ENCODE data around the gene WRAP73. TPM values are rescaled to one million over a fixed set of nuclear protein-coding genes. Genes with fewer than 3 reads are reported as not detected.

Gene WRAP73
- total and polyA plus RNA-seq, 2 experiments from 2014 or later, result 14.7 to 28.8 TPM

- no peaks in the 10 kb centered on the region for H3K9me3 ChIP-seq (ENCODE audit: low read depth)
- no peak for TF ChIP-seq CTCF (IDR thresholded peaks at IDR 0.05; ENCODE audit: poor library complexity)
- H3K4me2 ChIP-seq, result no peak overlapping the region
- H3K9me2 ChIP-seq (replicated peaks; ENCODE audit: insufficient read depth), result no peaks in the 10 kb centered on the region
- no peaks in the 10 kb centered on the region for H4K20me1 ChIP-seq (ENCODE audit: insufficient read depth, poor library complexity, severe bottlenecking)
- H3K27me3 ChIP-seq, result peaks cover 9% of the 10 kb centered on the region
- H3K4me1 ChIP-seq (ENCODE audit: insufficient read depth), result no peaks in the 10 kb centered on the region
- no peak overlapping the region for H3K4me3 ChIP-seq
- no peak overlapping the region for H2AFZ ChIP-seq
- no peak overlapping the region for H3K27ac ChIP-seq
- DNase-seq (ENCODE audit: low spot score), result no peak
- H3K79me2 ChIP-seq, result no peaks in the 10 kb centered on the region
- WGBS (ENCODE audit: low lambda C conversion rate, missing lambda C conversion rate), result 86% methylated on average over 16 of the region's 16 CpGs
- H3K36me3 ChIP-seq (replicated peaks; ENCODE audit: insufficient read depth, low read depth), result no peaks in the 10 kb centered on the region
Observed at GRCh38 chr1:3662080-3662671, 12.3 kb upstream of the WRAP73 start.

GRCh38 chr1:3661631-3662030 lies 11.7 kb upstream of the WRAP73 start:
- no peak overlapping the region for H2AFZ ChIP-seq
- TF ChIP-seq EZH2 (IDR thresholded peaks at IDR 0.05; ENCODE audit: borderline replicate concordance), result no peak
- no peak for TF ChIP-seq EZH2phosphoT487 (IDR thresholded peaks at IDR 0.05; ENCODE audit: low read depth, severe bottlenecking, unreplicated experiment)
- TF ChIP-seq CTCF (IDR thresholded peaks at IDR 0.05; ENCODE audit: poor library complexity), result no peak
- H3K9me3 ChIP-seq (ENCODE audit: low read depth), result no peaks in the 10 kb centered on the region
- no peaks in the 10 kb centered on the region for H3K36me3 ChIP-seq (replicated peaks; ENCODE audit: insufficient read depth, low read depth)
- no peaks in the 10 kb centered on the region for H3K4me1 ChIP-seq (ENCODE audit: insufficient read depth)
- H3K4me3 ChIP-seq, result no peak overlapping the region
- 93% methylated on average over 4 of the region's 4 CpGs for WGBS (ENCODE audit: low lambda C conversion rate, missing lambda C conversion rate)
- H3K4me2 ChIP-seq, result no peak overlapping the region
- H3K9me2 ChIP-seq (replicated peaks; ENCODE audit: insufficient read depth), result no peaks in the 10 kb centered on the region
- DNase-seq (ENCODE audit: low spot score), result no peak
- H3K27me3 ChIP-seq, result peaks cover 11% of the 10 kb centered on the region
- no peaks in the 10 kb centered on the region for H3K79me2 ChIP-seq
- H4K20me1 ChIP-seq (ENCODE audit: insufficient read depth, poor library complexity, severe bottlenecking), result no peaks in the 10 kb centered on the region
- no peak overlapping the region for H3K27ac ChIP-seq

DNA sequence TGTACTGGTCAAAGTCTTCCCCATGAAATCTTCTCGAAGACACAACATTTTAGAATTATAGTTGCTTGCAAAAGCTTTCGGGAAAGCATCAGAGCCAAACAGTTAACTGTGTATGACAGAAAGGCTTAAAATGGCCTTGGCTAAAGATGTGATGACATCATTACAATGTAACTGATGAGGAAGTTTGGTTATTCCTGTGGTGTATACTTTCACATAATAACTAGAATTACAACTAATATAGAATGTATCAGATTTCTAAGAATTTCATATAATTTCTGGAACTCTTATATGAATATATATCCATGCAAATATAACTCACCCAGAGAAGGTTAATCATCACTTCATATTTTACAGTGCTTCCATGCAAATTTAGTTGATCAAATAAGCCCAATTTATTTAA lies 10.8 kb upstream of the WRAP73 start:
- DNase-seq (ENCODE audit: low spot score), result no peak
- Histone ChIP-seq H3K4me1 (ENCODE audit: insufficient read depth) (no peaks in the 10 kb centered on the region), H3K4me2 (no peak overlapping the region), H3K4me3 (no peak overlapping the region), H3K36me3 (replicated peaks; ENCODE audit: insufficient read depth, low read depth) (no peaks in the 10 kb centered on the region), H3K27me3 (peaks cover 18% of the 10 kb centered on the region), H3K79me2 (no peaks in the 10 kb centered on the region), H2AFZ (no peak overlapping the region), H4K20me1 (ENCODE audit: insufficient read depth, poor library complexity, severe bottlenecking) (no peaks in the 10 kb centered on the region), H3K27ac (no peak overlapping the region), H3K9me3 (ENCODE audit: low read depth) (no peaks in the 10 kb centered on the region), H3K9me2 (replicated peaks; ENCODE audit: insufficient read depth) (no peaks in the 10 kb centered on the region)
- 72% methylated on average over 2 of the region's 2 CpGs for WGBS (ENCODE audit: low lambda C conversion rate, missing lambda C conversion rate)
- TF ChIP-seq EZH2phosphoT487 (IDR thresholded peaks at IDR 0.05; ENCODE audit: low read depth, severe bottlenecking, unreplicated experiment) (no peak), EZH2 (IDR thresholded peaks at IDR 0.05; ENCODE audit: borderline replicate concordance) (no peak), CTCF (IDR thresholded peaks at IDR 0.05; ENCODE audit: poor library complexity) (no peak)

GRCh38 chr1:3659093-3659492 lies 9.2 kb upstream of the WRAP73 start:
- no peaks in the 10 kb centered on the region for H3K79me2 ChIP-seq
- 84% methylated on average over 14 of the region's 15 CpGs for WGBS (ENCODE audit: low lambda C conversion rate, missing lambda C conversion rate)
- no peaks in the 10 kb centered on the region for H3K9me2 ChIP-seq (replicated peaks; ENCODE audit: insufficient read depth)
- TF ChIP-seq CTCF (IDR thresholded peaks at IDR 0.05; ENCODE audit: poor library complexity), result no peak
- H3K4me2 ChIP-seq, result no peak overlapping the region
- H3K27me3 ChIP-seq, result peaks cover 34% of the 10 kb centered on the region
- no peaks in the 10 kb centered on the region for H4K20me1 ChIP-seq (ENCODE audit: insufficient read depth, poor library complexity, severe bottlenecking)
- H3K4me3 ChIP-seq, result no peak overlapping the region
- no peaks in the 10 kb centered on the region for H3K9me3 ChIP-seq (ENCODE audit: low read depth)
- no peaks in the 10 kb centered on the region for H3K36me3 ChIP-seq (replicated peaks; ENCODE audit: insufficient read depth, low read depth)
- H2AFZ ChIP-seq, result no peak overlapping the region
- H3K4me1 ChIP-seq (ENCODE audit: insufficient read depth), result no peaks in the 10 kb centered on the region
- no peak for DNase-seq (ENCODE audit: low spot score)
- H3K27ac ChIP-seq, result no peak overlapping the region
